Colonic mucosa (tissue), 4 donors: ENCODE data around the gene FZD10. TPM values are rescaled to one million over a fixed set of nuclear protein-coding genes. Genes with fewer than 3 reads are reported as not detected.

Experiments used
- DNase-seq: peaks from one replicate; pipeline ENCODE4 v3.0.0-alpha.2; 2020
- H3K27ac ChIP-seq: fragments of 200-600 bp; one replicate; pipeline ENCODE4 v1.8.0; 2021
- H3K27me3 ChIP-seq: fragments of 200-600 bp; one replicate; pipeline ENCODE4 v1.8.0; 2021
- H3K36me3 ChIP-seq: fragments of 200-600 bp; one replicate; pipeline ENCODE4 v1.8.0; 2021
- H3K4me1 ChIP-seq: fragments of 200-600 bp; one replicate; pipeline ENCODE4 v1.8.0; 2021; ENCODE audit warnings: mild to moderate bottlenecking
- H3K4me3 ChIP-seq: fragments of 200-600 bp; one replicate; pipeline ENCODE4 v1.8.0; 2021
- H3K9ac ChIP-seq, 2 donors: one replicate each; pipeline ENCODE4 v1.7.0; 2013; ENCODE audit warnings: control low read depth in 2 of 2, low read depth in 2 of 2, low read length in 2 of 2
- H3K9me3 ChIP-seq: fragments of 200-600 bp; one replicate; pipeline ENCODE4 v1.8.0; 2021
- intact Hi-C: fragments of 100-400 bp; cut with DNase I; formaldehyde crosslinking; loops from one replicate; pipeline ENCODE4 v1.14.1; 2022
- total RNA-seq, 2 donors: library from RNA; stranded (reverse); fragmentation: NEBNext Ultra II Directional in 1 of 2; extraction: Animal tissue kit (Norgen Biotek cat#: 25700) in 1 of 2; gene quantifications; one replicate each; pipeline ENCODE4 v1.2.1, GENCODE V29; 2021
- TF ChIP-seq, protein P1 (sequence below): fragments of 200-600 bp; IDR thresholded peaks from one replicate; pipeline ENCODE4 v1.8.0; 2022; ENCODE audit warnings: antibody characterized with exemption, mild to moderate bottlenecking
- donor health status: healthy.
- donor health status: DM: no; HTN: no; CAD: no.
- donor health status: DM: no; HTN: no; CAD: no.

Gene FZD10
- total RNA-seq, 2 donors from 2014 or later: 0.21 to 0.27 TPM

DNA sequence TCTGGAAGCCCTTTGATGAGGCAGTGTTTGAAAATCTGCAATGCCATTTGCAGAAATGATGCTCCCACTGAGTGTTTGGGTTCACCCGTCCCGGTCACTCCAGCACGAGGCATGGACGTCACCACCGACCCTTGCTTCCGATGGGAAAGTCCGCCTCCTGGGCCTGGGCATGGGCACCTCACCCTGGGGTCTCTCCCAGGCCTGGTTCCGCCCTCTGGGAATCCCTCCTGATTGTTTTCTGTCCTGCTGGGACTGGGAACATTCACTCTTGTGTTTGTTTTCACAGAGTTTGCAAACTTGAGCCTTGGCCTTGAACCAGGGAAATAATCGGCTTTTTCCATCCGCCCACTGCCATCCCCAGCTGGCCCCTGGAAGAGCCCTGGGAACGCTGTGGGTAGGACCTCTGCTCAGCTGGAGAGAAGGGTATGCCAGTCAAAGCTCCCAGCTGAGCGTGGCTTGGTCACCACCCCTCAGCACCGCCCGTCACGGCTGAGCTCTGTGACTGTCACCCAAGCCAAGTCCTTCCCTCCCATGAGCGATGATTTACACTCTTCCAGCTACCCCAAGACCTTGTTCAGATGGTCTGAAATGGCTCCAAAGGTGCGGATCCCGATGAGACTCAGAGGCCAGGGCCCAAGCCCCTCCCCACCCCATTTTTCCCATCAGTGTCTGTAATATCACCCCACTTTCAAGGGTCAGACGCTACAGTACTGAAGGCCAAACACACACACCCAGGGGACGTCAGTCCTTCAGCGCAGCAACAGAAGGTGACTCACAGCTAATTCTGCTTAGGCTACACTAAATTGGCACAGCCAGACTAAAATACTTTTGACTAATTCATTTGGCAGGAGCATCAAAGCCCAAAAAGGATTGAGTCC lies 34.1 kb upstream of the FZD10 start:
- no peaks in the 10 kb centered on the region for H3K4me1 ChIP-seq
- no peak overlapping the region for H3K27ac ChIP-seq
- DNase-seq: peak; percentile 23
- intact Hi-C loops: no loop called here
- H3K9me3 ChIP-seq: no peaks in the 10 kb centered on the region
- no peak overlapping the region for H3K4me3 ChIP-seq
- no peaks in the 10 kb centered on the region for H3K27me3 ChIP-seq
- no peak overlapping the region for H3K9ac ChIP-seq
- no peaks in the 10 kb centered on the region for H3K36me3 ChIP-seq
- TF ChIP-seq, protein P1, sequence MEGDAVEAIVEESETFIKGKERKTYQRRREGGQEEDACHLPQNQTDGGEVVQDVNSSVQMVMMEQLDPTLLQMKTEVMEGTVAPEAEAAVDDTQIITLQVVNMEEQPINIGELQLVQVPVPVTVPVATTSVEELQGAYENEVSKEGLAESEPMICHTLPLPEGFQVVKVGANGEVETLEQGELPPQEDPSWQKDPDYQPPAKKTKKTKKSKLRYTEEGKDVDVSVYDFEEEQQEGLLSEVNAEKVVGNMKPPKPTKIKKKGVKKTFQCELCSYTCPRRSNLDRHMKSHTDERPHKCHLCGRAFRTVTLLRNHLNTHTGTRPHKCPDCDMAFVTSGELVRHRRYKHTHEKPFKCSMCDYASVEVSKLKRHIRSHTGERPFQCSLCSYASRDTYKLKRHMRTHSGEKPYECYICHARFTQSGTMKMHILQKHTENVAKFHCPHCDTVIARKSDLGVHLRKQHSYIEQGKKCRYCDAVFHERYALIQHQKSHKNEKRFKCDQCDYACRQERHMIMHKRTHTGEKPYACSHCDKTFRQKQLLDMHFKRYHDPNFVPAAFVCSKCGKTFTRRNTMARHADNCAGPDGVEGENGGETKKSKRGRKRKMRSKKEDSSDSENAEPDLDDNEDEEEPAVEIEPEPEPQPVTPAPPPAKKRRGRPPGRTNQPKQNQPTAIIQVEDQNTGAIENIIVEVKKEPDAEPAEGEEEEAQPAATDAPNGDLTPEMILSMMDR: no peak

DNA sequence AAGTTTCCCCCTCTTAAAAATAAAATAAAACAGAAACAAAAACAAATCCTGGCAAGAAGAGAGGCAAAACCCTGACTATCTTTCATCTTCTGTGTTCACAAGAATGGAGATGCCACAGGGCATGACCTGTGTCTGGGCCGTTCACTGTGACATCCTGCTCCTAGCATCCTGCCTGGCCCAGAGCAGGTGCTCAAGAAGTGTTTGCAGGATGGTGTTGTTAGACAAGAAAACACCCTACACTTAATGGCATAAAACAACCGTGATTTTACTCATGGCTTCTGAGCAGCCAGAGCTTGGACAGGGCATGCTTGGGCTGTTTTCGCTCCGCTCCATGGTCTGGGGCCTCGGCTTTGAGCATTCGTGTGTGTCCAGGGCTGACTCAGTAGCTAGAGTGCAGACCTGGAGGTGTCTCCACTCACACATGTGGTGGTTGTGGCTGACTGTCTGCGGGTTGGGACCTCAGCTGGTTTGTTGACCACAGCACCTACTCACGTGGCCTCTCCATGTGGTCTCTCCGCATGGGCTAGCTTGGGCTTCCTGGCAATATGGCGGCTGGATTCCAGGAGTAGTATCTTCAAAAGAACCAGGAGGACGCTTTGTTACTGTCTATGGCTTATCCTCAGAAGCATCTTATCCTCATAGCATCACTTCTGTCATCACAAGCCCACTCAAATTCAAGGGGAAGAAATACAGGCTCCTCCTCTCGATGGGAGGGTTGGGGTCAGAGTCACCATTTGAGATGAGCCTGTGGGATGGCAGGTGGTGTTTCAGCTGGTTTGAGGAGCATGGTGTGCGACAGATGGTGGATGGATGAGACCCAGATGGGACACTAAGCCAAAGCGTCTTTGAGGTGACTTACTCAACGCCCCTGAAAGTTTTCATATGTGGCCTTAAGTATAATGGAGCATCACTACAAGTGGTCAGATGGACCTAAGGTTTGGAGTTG lies 33.2 kb upstream of the FZD10 start:
- no peaks in the 10 kb centered on the region for H3K36me3 ChIP-seq
- H3K4me1 ChIP-seq: no peaks in the 10 kb centered on the region
- TF ChIP-seq, protein P1: no peak
- intact Hi-C loops: no loop called here
- no peak overlapping the region for H3K27ac ChIP-seq
- DNase-seq: no peak
- H3K9ac ChIP-seq: no peak overlapping the region
- no peak overlapping the region for H3K4me3 ChIP-seq
- no peaks in the 10 kb centered on the region for H3K27me3 ChIP-seq
- no peaks in the 10 kb centered on the region for H3K9me3 ChIP-seq

DNA sequence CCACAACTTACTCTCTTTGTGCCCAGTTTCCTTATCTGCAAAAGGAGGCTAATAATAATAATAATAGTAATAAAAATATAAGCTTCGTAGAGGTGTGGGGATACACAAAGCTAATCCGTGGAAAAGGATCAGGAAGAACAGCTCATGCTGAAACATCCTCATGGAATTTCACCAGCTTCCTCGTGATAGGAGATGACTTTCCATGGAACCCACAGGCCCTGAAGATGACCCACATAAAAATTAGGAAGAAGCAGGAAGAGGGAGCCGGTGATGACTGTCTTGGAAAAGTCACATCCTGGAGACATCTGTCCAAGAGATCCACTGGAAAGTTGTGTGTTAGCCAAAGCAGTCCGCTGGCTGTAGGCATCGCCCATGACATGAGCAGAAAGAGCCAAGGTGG lies 31.9 kb upstream of the FZD10 start:
- TF ChIP-seq, protein P1: no peak
- H3K9me3 ChIP-seq: no peaks in the 10 kb centered on the region
- intact Hi-C loops: no loop called here
- no peak overlapping the region for H3K4me3 ChIP-seq
- H3K4me1 ChIP-seq: no peaks in the 10 kb centered on the region
- H3K27me3 ChIP-seq: no peaks in the 10 kb centered on the region
- no peak overlapping the region for H3K9ac ChIP-seq
- H3K36me3 ChIP-seq: no peaks in the 10 kb centered on the region
- no peak for DNase-seq
- no peak overlapping the region for H3K27ac ChIP-seq

DNA sequence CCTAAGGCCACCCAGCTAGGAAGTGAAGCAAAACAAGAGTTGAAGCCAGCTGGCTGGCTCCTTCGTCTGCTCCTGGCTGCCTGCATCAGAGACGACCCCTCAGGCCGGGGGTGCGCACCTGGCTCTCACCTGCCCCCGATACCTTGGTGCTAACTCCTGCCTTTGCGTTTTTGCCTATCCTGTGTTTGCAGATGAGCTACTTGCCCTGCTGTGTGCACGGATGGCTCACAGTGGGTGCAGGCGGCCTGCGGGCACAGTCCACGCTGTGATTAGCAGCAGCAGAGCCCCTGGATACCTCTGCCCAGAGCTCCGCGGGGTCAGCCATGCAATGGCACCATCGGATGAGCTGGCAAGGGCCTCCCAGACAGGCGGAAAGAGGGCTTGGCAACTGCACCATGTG lies 31.2 kb upstream of the FZD10 start:
- Histone ChIP-seq H3K9ac (no peak overlapping the region), H3K4me3 (no peak overlapping the region), H3K36me3 (no peaks in the 10 kb centered on the region), H3K27me3 (no peaks in the 10 kb centered on the region), H3K9me3 (no peaks in the 10 kb centered on the region), H3K4me1 (no peaks in the 10 kb centered on the region), H3K27ac (no peak overlapping the region)
- DNase-seq: no peak
- TF ChIP-seq, protein P1: no peak
- intact Hi-C loops: no loop called here

DNA sequence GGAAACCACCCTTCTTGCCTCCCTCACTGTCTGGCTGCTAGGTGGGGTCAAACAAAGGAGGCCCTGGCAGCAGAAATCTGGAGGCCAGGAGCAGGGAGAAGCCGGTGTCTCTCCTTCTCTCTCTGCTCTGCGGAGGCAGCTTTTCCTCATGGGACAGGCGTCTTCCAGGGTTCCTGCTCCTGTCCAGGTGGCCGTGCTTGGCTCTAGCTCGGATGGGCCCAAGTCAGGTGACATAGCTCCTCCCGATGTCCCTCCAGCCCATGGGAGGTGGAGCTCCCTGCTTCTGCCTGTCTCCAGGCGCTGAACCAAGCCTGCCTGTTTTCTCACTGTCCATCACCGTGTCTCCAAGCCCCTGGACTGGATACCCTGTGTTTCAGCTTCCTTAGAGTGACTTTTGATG lies 30.5 kb upstream of the FZD10 start:
- intact Hi-C loops: no loop called here
- TF ChIP-seq, protein P1: no peak
- Histone ChIP-seq H3K27ac (no peak overlapping the region), H3K9ac (no peak overlapping the region), H3K9me3 (no peaks in the 10 kb centered on the region), H3K4me1 (no peaks in the 10 kb centered on the region), H3K27me3 (no peaks in the 10 kb centered on the region), H3K36me3 (no peaks in the 10 kb centered on the region), H3K4me3 (no peak overlapping the region)
- no peak for DNase-seq
